ENCODE data around the gene TMEM54. TPM values are rescaled to one million over a fixed set of nuclear protein-coding genes. Genes with fewer than 3 reads are reported as not detected.

Gene TMEM54
- total and polyA plus RNA-seq, 2 donors (not counting 1 experiment from before 2014, with no cell fraction given), result 24.2 to 69.9 TPM

DNA sequence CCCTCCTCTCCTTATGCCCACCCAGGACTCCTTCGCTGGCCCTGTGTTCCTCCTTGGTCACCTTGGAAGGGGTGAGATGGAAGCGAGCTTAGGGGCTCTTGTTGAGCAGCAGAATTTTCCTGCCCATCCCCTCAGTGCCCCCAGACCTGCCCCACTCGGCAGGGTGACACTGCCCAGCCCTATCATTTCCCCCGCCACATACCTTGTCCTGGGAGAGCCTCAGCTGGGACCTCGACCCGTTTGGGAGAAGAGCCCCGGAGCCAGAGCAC lies 29.1 kb downstream of the TMEM54 start:
- DNase-seq (ENCODE audit: low read depth in 2 of 2), result no peak
- Histone ChIP-seq H3K9ac (ENCODE audit: insufficient read depth, low read length) (no peak overlapping the region), H3K27ac (ENCODE audit: insufficient read depth, low read length) (no peak overlapping the region), H4K20me1 (ENCODE audit: control insufficient read depth, extremely low read depth, insufficient read depth, low read length) (no peaks in the 10 kb centered on the region), H3K79me2 (ENCODE audit: control insufficient read depth, insufficient read depth, low read length) (no peaks in the 10 kb centered on the region), H2AFZ (ENCODE audit: low read length) (no peak overlapping the region), H3K27me3 (ENCODE audit: control insufficient read depth, insufficient read depth, low read length) (peaks cover 12% of the 10 kb centered on the region), H3K4me3 (replicated peaks in 1 of 4; ENCODE audit: control extremely low read depth in 1 of 4, insufficient read depth in 1 of 4, low read depth in 3 of 4, low read length in 4 of 4) (no peak overlapping the region), H3K4me2 (ENCODE audit: extremely low read depth, insufficient read depth, low read length) (no peak overlapping the region), H3K9me3 (ENCODE audit: control insufficient read depth, insufficient read depth, low read depth, low read length) (no peaks in the 10 kb centered on the region), H3K4me1 (ENCODE audit: control insufficient read depth, extremely low read depth, insufficient read depth, low read length) (no peaks in the 10 kb centered on the region), H3K36me3 (ENCODE audit: control insufficient read depth, insufficient read depth, low read length) (no peaks in the 10 kb centered on the region)
- no peak for TF ChIP-seq EZH2 (IDR thresholded peaks at IDR 0.05; ENCODE audit: low read length, missing control alignments)

DNA sequence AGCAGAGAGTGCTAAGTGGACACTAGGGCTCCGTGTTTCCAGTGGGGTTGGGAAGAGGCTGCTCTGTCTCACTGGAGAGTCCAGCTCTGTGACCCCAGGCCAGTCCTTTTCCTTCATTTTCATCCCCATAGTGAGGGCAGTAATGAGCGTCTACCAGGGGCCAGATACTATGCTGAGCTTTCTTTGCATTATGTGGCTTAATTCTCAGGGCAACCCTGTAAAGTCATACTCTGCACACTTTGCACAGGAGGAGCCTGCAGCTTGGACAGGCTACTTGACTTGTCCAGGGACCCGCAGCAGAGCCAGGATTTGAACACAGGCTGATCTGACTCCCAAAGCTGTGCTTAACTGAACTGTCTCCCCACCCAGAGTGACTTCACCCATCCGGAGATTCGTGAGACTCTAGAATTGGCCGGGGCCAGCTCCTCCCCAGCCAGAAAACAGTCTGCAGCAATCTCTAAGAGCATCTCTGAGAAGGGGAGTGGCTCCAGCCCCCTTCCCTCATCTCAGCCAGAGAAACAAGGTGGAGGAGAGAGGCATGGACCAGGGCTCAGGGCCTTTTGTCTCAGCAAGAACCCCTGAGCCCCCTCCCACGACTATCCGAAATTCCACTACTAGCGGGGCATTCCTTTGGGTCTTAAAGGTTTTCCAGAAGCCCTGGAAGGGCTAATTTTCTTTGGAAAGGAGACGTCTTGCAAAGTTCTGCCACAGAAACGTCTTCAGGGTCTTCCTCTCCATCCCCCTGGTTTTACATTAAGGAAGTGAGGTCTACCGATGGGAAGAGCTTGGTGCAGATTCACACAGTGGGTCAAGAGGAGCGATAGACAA lies 29.6 kb downstream of the TMEM54 start:
- DNase-seq (ENCODE audit: low read depth in 2 of 2), result no peak
- no peak overlapping the region for H3K27ac ChIP-seq (ENCODE audit: insufficient read depth, low read length)
- no peak overlapping the region for H3K4me2 ChIP-seq (ENCODE audit: extremely low read depth, insufficient read depth, low read length)
- H3K36me3 ChIP-seq (ENCODE audit: control insufficient read depth, insufficient read depth, low read length), result no peaks in the 10 kb centered on the region
- no peaks in the 10 kb centered on the region for H3K4me1 ChIP-seq (ENCODE audit: control insufficient read depth, extremely low read depth, insufficient read depth, low read length)
- no peaks in the 10 kb centered on the region for H3K79me2 ChIP-seq (ENCODE audit: control insufficient read depth, insufficient read depth, low read length)
- H2AFZ ChIP-seq (ENCODE audit: low read length), result no peak overlapping the region
- H3K27me3 ChIP-seq (ENCODE audit: control insufficient read depth, insufficient read depth, low read length), result peaks cover 12% of the 10 kb centered on the region
- no peak overlapping the region for H3K9ac ChIP-seq (ENCODE audit: insufficient read depth, low read length)
- peak overlapping the region in 2 of 4 experiments; percentile 29 to 43 for H3K4me3 ChIP-seq (replicated peaks in 1 of 4; ENCODE audit: control extremely low read depth in 1 of 4, insufficient read depth in 1 of 4, low read depth in 3 of 4, low read length in 4 of 4)
- H4K20me1 ChIP-seq (ENCODE audit: control insufficient read depth, extremely low read depth, insufficient read depth, low read length), result no peaks in the 10 kb centered on the region
- no peaks in the 10 kb centered on the region for H3K9me3 ChIP-seq (ENCODE audit: control insufficient read depth, insufficient read depth, low read depth, low read length)
- TF ChIP-seq, protein P1, sequence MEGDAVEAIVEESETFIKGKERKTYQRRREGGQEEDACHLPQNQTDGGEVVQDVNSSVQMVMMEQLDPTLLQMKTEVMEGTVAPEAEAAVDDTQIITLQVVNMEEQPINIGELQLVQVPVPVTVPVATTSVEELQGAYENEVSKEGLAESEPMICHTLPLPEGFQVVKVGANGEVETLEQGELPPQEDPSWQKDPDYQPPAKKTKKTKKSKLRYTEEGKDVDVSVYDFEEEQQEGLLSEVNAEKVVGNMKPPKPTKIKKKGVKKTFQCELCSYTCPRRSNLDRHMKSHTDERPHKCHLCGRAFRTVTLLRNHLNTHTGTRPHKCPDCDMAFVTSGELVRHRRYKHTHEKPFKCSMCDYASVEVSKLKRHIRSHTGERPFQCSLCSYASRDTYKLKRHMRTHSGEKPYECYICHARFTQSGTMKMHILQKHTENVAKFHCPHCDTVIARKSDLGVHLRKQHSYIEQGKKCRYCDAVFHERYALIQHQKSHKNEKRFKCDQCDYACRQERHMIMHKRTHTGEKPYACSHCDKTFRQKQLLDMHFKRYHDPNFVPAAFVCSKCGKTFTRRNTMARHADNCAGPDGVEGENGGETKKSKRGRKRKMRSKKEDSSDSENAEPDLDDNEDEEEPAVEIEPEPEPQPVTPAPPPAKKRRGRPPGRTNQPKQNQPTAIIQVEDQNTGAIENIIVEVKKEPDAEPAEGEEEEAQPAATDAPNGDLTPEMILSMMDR (conservative IDR thresholded peaks at IDR 0.05 in 1 of 2, IDR thresholded peaks at IDR 0.05 in 1 of 2; ENCODE audit: low read depth in 1 of 2, low read length in 2 of 2), result no peak
- TF ChIP-seq EZH2 (IDR thresholded peaks at IDR 0.05; ENCODE audit: low read length, missing control alignments), result peak; percentile 82

DNA sequence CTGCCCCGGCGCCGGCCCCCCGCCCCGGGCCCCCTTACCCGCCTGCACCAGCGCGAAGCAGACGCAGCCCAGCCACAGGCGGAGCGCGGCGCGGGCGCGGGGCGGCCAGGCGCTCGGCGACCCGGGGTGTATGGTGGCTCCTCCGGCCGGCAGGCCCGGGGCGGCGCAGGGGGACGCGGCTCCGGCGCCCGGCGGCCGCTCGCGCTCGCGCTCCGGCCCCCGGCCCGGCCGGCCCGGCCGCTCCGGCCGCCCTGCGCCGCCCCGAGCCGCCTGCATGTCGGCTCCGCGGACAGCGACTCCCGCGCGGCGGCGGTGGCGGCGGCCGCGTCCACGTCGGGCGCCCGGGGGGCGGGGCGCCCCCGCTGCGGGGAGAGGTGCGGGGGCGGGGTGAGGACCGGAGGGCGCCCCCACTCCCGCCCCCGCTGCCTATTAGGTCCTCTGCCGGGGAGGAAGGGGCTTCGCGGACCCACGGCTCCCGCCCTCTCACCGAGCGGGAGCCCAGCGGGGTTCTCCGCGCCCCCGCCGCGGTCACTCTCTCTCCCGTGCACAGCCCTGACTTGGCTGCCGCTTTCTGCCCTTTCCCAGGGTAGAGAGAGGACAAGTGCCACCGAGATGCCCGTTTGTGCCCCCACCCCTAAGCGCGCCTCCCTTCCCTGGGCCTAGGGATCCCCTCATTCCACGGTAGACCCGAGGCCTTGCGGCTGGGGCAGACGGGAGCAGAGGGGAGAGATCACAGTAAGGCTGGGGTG lies 30.4 kb downstream of the TMEM54 start, which contains the start of gene FNDC5:
FNDC5 (minus strand) TSS at position 298 of the 749 bp plus-strand sequence.
- H2AFZ ChIP-seq (ENCODE audit: low read length), result no peak within 1 kb of the TSS
- H3K27ac ChIP-seq (ENCODE audit: insufficient read depth, low read length), result no peak within 1 kb of the TSS
- H3K4me3 ChIP-seq (replicated peaks in 1 of 4; ENCODE audit: control extremely low read depth in 1 of 4, insufficient read depth in 1 of 4, low read depth in 3 of 4, low read length in 4 of 4), result peak within 1 kb of the TSS in 2 of 4 experiments; percentile 29 to 43

More for the DNA sequence above, 30.4 kb downstream of the TMEM54 start, which contains the start of gene FNDC5:
- Histone ChIP-seq H3K79me2 (ENCODE audit: control insufficient read depth, insufficient read depth, low read length) (no peaks in the 10 kb centered on the region), H3K4me2 (ENCODE audit: extremely low read depth, insufficient read depth, low read length) (peak within 1 kb of the TSS; percentile 54), H3K9ac (ENCODE audit: insufficient read depth, low read length) (no peak within 1 kb of the TSS), H3K9me3 (ENCODE audit: control insufficient read depth, insufficient read depth, low read depth, low read length) (no peaks in the 10 kb centered on the region), H4K20me1 (ENCODE audit: control insufficient read depth, extremely low read depth, insufficient read depth, low read length) (no peaks in the 10 kb centered on the region), H3K36me3 (ENCODE audit: control insufficient read depth, insufficient read depth, low read length) (no peaks in the 10 kb centered on the region), H3K4me1 (ENCODE audit: control insufficient read depth, extremely low read depth, insufficient read depth, low read length) (no peaks in the 10 kb centered on the region), H3K27me3 (ENCODE audit: control insufficient read depth, insufficient read depth, low read length) (peaks cover 12% of the 10 kb centered on the region)
- peak in 1 of 2 donors; percentile 21 for DNase-seq (ENCODE audit: low read depth in 2 of 2)
- no peak for TF ChIP-seq EZH2 (IDR thresholded peaks at IDR 0.05; ENCODE audit: low read length, missing control alignments)
